ENCODE results near the gene TRIM32. TPM values are rescaled to one million over a fixed set of nuclear protein-coding genes. Genes with fewer than 3 reads are reported as not detected.

TRIM32 gene
- total RNA-seq, 2 donors from 2014 or later: 19.6 to 33.3 TPM

GRCh38 chr9:116750510-116750909, 63.4 kb downstream of the TRIM32 start:
- no peaks in the 10 kb centered on the region for H3K4me1 ChIP-seq (ENCODE audit: control insufficient read depth in 1 of 2, low read depth in 2 of 2)
- H3K27ac ChIP-seq: no peak overlapping the region
- ATAC-seq (ENCODE audit: insufficient number of reproducible peaks, low FRiP score, low read depth) (no peak), DNase-seq (ENCODE audit: low spot score) (no peak)
- no peak for TF ChIP-seq CTCF (IDR thresholded peaks at IDR 0.05)
- no peaks in the 10 kb centered on the region for H3K27me3 ChIP-seq (replicated peaks; ENCODE audit: insufficient read depth)
- peaks cover 3% of the 10 kb centered on the region for H3K9me3 ChIP-seq
- H3K36me3 ChIP-seq: no peaks in the 10 kb centered on the region
- H3K4me3 ChIP-seq: no peak overlapping the region

Data from thoracic aorta (tissue), 2 donors.